Sigmoid colon (tissue), 7 donors: ENCODE data around the gene ATP6AP1. TPM values are rescaled to one million over a fixed set of nuclear protein-coding genes. Genes with fewer than 3 reads are reported as not detected.

Source experiments
- DNase-seq: peaks from one replicate; pipeline ENCODE4 v3.0.0-alpha.2; 2019
- H3K27ac ChIP-seq, 4 donors: fragments of 200-600 bp; sonication (generic); one replicate each; pipeline ENCODE4 v1.5.1; 2016 to 2019; ENCODE audit warnings: mild to moderate bottlenecking in 1 of 4
- H3K27me3 ChIP-seq, 3 donors: fragments of 200-600 bp; sonication (generic); one replicate each; pipeline ENCODE4 v1.5.1; 2019; ENCODE audit warnings: mild to moderate bottlenecking in 1 of 3
- H3K36me3 ChIP-seq, 4 donors: fragments of 200-600 bp; sonication (generic); one replicate each; pipeline ENCODE4 v1.5.1; 2016 to 2019
- H3K4me1 ChIP-seq, 4 donors: fragments of 200-600 bp; sonication (generic); one replicate each; pipeline ENCODE4 v1.5.1; 2017 to 2019
- H3K4me3 ChIP-seq, 4 donors: fragments of 200-600 bp; sonication (generic); one replicate each; pipeline ENCODE4 v1.5.1; 2017 to 2019; ENCODE audit warnings: mild to moderate bottlenecking in 2 of 4, moderate library complexity in 1 of 4
- H3K9me3 ChIP-seq, 4 donors: fragments of 200-600 bp in 3 of 4; sonication (generic) in 3 of 4; one replicate each; pipeline versions ENCODE4 v1.5.1 to v1.6.1; 2013 to 2019
- CTCF ChIP-seq, 4 experiments: fragments of 450-650 bp in 3 of 4; fragments of 200-600 bp in 1 of 4; IDR thresholded peaks; one replicate each; pipeline ENCODE4 v1.5.1; 2016 to 2019; ENCODE audit warnings: antibody characterized with exemption in 4 of 4, mild to moderate bottlenecking in 3 of 4, moderate library complexity in 2 of 4
- EP300 ChIP-seq, 4 donors: sonication (generic); formaldehyde crosslinking; IDR thresholded peaks; one replicate each; pipeline ENCODE4 v1.6.1; 2017; ENCODE audit warnings: antibody characterized with exemption in 4 of 4
- POLR2A ChIP-seq, 2 donors: fragments of 450-650 bp; IDR thresholded peaks; one replicate each; pipeline ENCODE4 v1.6.1; 2016; ENCODE audit warnings: antibody characterized with exemption in 2 of 2, mild to moderate bottlenecking in 2 of 2, moderate library complexity in 2 of 2
- POLR2AphosphoS5 ChIP-seq, 4 donors: sonication (generic); formaldehyde crosslinking; IDR thresholded peaks; one replicate each; pipeline ENCODE4 v1.6.1; 2017; ENCODE audit warnings: antibody characterized with exemption in 4 of 4
- WGBS, 2 donors: extraction: QIAGEN DNeasy Blood & Tissue Kit; methylation state at CpG; one replicate each; pipeline ENCODE4 v1.1.7; 2013; 5-methylcytosine and 5-hydroxymethylcytosine counted together
- intact Hi-C: fragments of 100-400 bp; cut with DNase I; formaldehyde crosslinking; loops from one replicate; pipeline ENCODE4 v1.15.1; 2023
- polyA plus RNA-seq, 3 donors: library from polyadenylated mRNA; stranded (reverse); fragments of 200-250 nt; gene quantifications; one replicate each; pipeline ENCODE4 v1.2.3, GENCODE V29; 2013
- total RNA-seq, 4 donors: library from RNA; depleted of rRNA; stranded (reverse); fragments of >200 nt; gene quantifications; one replicate each; pipeline ENCODE4 v1.1.0, GENCODE V29; 2016
- donor health status: healthy with polysubstance abuse.
- donor health status: Bipolar disorder and iron deficiency.
- donor health status: healthy.

Gene ATP6AP1
- total and polyA plus RNA-seq, 7 donors: 16.5 to 87.7 (median 30.5) TPM

GRCh38 chrX:154412468-154412867 is 16.0 kb upstream of the ATP6AP1 start:
- no peaks in the 10 kb centered on the region for H3K27me3 ChIP-seq
- H3K4me1 ChIP-seq: peaks cover 0 to 8% (median 7%) of the 10 kb centered on the region in 4 donors
- intact Hi-C loops: loop anchor here (5.0 kb wide), 1 partner anchor 65 kb away; the partner anchor contains the start of gene LAGE3
- 5 to 9% methylated on average over 4 of the region's 4 CpGs for WGBS, 2 donors
- no peak for DNase-seq
- peak overlapping the region; percentile 93 to 94 (median 93) for H3K27ac ChIP-seq
- H3K4me3 ChIP-seq: peak overlapping the region; percentile 62 to 86 (median 82)
- no peaks in the 10 kb centered on the region for H3K36me3 ChIP-seq
- TF ChIP-seq CTCF (IDR thresholded peaks at IDR 0.05) (no peak), POLR2A (IDR thresholded peaks at IDR 0.05) (no peak), POLR2AphosphoS5 (IDR thresholded peaks at IDR 0.05) (no peak)
- H3K9me3 ChIP-seq: no peaks in the 10 kb centered on the region

GRCh38 chrX:154413142-154413541 is 15.3 kb upstream of the ATP6AP1 start:
- 43 to 78% methylated on average over 8 of the region's 8 CpGs for WGBS, 2 donors
- Histone ChIP-seq H3K27me3 (no peaks in the 10 kb centered on the region), H3K9me3 (no peaks in the 10 kb centered on the region), H3K36me3 (no peaks in the 10 kb centered on the region), H3K27ac (peak overlapping the region in 2 of 4 donors; percentile 93), H3K4me1 (peaks cover 0 to 8% (median 7%) of the 10 kb centered on the region in 4 donors), H3K4me3 (no peak overlapping the region)
- no peak for TF ChIP-seq POLR2AphosphoS5 (IDR thresholded peaks at IDR 0.05)
- no peak for TF ChIP-seq POLR2A (IDR thresholded peaks at IDR 0.05)
- TF ChIP-seq EP300 (IDR thresholded peaks at IDR 0.05): no peak
- no peak for TF ChIP-seq CTCF (IDR thresholded peaks at IDR 0.05)
- intact Hi-C loops: loop anchor here (5.0 kb wide), 1 partner anchor 64 kb away; the partner anchor contains the start of gene LAGE3
- DNase-seq: no peak

DNA sequence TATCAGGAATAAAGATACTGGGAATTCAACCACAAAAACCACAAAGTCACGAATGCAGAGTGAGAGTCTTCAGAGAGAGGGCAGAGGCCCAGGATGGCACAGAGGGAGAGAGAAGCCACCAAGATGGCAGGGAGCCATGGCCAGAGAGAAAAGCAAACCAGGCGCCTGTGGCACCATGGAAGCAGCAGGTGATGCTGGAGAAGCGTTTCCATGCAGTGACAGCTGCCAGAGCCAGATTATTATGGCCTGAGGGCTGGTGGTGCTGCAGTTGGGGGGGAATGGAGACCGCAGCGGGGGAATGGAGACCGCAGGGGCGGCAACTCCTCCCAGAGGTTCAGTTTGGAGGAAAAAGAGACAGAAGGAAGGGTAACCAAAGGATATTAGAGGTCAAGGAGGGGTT is 11.3 kb upstream of the ATP6AP1 start:
- Histone ChIP-seq H3K4me3 (no peak overlapping the region), H3K9me3 (no peaks in the 10 kb centered on the region), H3K36me3 (no peaks in the 10 kb centered on the region), H3K27me3 (no peaks in the 10 kb centered on the region), H3K4me1 (peaks cover 0 to 7% (median 6%) of the 10 kb centered on the region in 4 donors), H3K27ac (no peak overlapping the region)
- intact Hi-C loops: no loop called here
- TF ChIP-seq POLR2A (IDR thresholded peaks at IDR 0.05) (no peak), POLR2AphosphoS5 (IDR thresholded peaks at IDR 0.05) (no peak), EP300 (IDR thresholded peaks at IDR 0.05) (no peak), CTCF (IDR thresholded peaks at IDR 0.05) (no peak)
- DNase-seq: no peak
- 80% methylated on average over 7 of the region's 7 CpGs for WGBS, 2 donors

DNA sequence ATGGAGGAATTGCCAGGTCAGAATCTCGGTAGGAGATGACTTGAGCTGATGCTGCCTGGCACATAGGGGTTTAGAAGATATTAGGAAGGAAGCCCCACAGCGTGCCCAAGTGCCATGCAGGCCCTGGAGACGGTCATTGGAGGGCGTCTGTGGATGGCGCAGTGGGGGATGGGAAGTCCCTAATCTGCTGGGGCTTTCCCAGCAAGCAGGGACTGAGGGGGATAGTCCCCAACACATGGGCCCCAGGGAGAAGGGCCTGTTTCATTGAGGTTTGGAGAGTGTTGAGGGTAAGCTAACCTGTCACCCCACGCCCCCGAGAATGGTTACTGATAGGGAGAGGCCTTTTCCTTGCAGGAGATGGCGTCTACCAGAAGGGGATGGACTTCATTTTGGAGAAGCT is 9.3 kb upstream of the ATP6AP1 start:
- H3K9me3 ChIP-seq: no peaks in the 10 kb centered on the region
- TF ChIP-seq POLR2AphosphoS5 (IDR thresholded peaks at IDR 0.05) (no peak), EP300 (IDR thresholded peaks at IDR 0.05) (no peak), CTCF (IDR thresholded peaks at IDR 0.05) (no peak)
- no peaks in the 10 kb centered on the region for H3K36me3 ChIP-seq
- intact Hi-C loops: no loop called here
- H3K27ac ChIP-seq: peak overlapping the region in 1 of 4 donors; percentile 27
- WGBS, 2 donors: 88 to 91% methylated on average over 8 of the region's 8 CpGs
- H3K4me3 ChIP-seq: no peak overlapping the region
- no peaks in the 10 kb centered on the region for H3K4me1 ChIP-seq
- no peak for DNase-seq
- no peaks in the 10 kb centered on the region for H3K27me3 ChIP-seq
